OCI-LY7 (cell line): ENCODE data around the gene GGCX.

Experiments
- CTCF ChIP-seq: fragments of 200-600 bp; sonication (generic); conservative IDR thresholded peaks from 2 replicates; pipeline ENCODE4 v1.5.1; 2014; ENCODE audit warnings: mild to moderate bottlenecking, antibody characterized with exemption, low read length, moderate library complexity, mixed read lengths
- EZH2phosphoT487 ChIP-seq: fragments of 200-600 bp; sonication (generic); IDR thresholded peaks from 2 replicates; pipeline ENCODE4 v1.6.1; 2018; ENCODE audit warnings: low read depth, borderline replicate concordance, mild to moderate bottlenecking, mixed run types, antibody characterized with exemption, low read length, moderate library complexity, mixed read lengths

- TF ChIP-seq CTCF (no peak), EZH2phosphoT487 (no peak)
Observed at GRCh38 chr2:85545780-85546240, 15.5 kb downstream of the GGCX start.
